Stimulated activated CD4-positive, alpha-beta T cell treated with anti-CD3 and anti-CD28 coated beads, Interleukin-4, amount 100 ng/mL, for 48 hours (primary cell): ENCODE data around the gene MYL9.
"Not testable (repeated sequence)": the region's sequence is repeated elsewhere in the genome, so short reads cannot be mapped to it uniquely, and the experiment has no call there.

ENCODE experiments used
- DNase-seq, 2 donors: peaks; one replicate each; pipeline ENCODE4 v3.0.0-alpha.2; 2020; ENCODE audit warnings: low read depth in 2 of 2

The MYL9 gene

GRCh38 chr20:36541227-36541767 lies at the start of gene MYL9:
TSS of gene MYL9 (plus strand) at chr20:36541519. CDS start at chr20:36544885, 3,366 bp downstream.
- no peak for DNase-seq

GRCh38 chr20:36491901-36492617 lies 49.3 kb upstream of the MYL9 start:
- peak; percentile 25 to 38 for DNase-seq

DNA sequence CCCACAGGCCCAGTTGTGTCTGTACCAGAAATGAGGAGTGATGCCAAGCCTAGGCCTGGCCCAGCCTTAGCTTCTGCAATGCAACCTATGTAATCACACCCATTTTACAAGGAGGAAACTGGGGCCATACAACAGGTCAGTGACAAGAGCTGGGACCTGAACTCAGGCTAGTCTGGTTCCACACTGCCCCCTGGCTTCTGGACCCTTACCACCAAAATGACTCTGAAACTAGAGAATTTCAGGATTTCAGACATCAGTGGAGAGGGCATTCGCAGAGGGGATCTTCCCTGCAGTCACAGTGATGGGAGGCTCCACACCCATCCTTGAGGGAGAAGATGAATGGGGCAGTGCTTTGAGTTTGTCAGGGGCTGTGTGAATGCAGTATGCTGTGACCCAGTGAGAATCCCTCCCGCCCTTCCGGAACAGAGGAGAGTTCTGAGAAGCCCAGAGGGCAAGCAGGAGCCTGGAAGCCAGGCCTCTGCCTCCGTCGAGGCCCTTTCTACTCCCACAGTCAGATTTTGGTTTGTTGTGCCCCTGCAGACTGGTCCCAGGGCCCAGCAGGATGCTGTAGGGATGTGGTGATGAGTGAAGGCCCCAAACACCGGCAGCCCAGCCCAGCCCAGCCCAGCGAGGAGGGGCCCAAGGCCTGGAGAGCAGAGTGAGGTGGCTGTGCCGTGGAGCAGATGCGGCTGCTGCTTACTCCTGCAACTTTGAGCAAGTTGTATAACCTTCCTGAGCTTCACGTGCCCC lies 48.1 kb upstream of the MYL9 start:
- DNase-seq = no peak

GRCh38 chr20:36493801-36494114 lies 47.6 kb upstream of the MYL9 start:
- DNase-seq = no peak

- no peak for DNase-seq
These were observed 44.3 kb upstream of the MYL9 start for GRCh38 chr20:36496707-36497669.

DNA sequence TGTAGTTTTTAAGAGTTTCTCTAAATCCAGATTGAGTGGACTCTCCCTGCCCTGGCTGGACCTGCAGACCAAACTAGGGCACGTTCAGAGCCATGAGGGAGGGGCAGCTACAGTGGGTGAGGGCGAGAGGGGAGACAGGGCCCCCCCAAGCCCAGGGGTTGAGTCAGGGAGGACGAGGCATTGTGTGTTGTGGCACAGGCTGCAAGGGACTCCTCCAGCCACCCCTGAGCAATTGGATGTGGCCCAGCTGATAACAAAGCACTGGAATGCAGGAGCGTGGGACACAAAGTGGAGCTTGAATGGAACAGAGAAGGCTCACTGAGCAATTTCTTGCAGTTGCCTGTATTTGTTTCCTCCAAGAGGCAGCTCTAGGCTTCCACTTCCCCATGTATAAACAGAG lies 43.5 kb upstream of the MYL9 start:
- DNase-seq = no peak

DNA sequence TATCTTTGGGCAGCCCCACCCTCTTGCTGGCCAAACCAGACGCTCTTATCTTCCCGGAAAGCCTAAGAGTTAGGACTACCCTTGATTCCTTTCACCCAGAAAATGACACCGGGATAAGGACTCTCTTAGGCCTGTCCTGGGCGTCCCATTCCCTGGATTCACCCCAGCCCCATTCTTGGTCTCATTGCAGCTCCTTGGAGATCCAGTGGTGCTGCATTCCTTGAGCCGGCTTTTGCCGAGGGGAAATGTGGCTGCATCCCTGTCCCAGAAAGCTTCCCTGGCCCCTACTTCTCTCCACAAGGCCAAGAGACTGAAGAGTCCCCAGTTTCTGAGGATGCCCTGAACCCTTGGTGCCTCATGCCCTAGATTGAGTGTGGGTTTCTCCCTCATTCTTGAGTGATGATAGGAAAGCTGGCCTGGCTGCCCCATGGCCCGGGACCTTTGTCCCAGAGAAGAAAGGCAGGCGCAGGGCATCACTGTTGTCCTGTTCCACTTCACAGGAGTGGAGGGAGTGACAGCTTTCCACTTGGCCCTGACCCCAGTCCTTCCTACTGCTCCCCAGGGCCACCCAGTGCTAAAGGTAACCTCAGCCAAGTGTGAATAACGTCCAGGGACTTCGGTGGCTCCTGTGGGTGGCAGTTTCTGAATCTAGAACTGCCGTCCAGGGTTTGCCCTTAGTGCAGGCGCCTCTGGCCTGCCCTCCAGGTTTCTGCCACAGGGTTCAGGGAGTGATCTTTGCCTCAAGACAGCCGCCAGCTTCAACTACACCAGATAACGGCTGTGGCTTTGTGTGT lies 42.7 kb upstream of the MYL9 start:
- no peak for DNase-seq

GRCh38 chr20:36499211-36499610 lies 42.1 kb upstream of the MYL9 start:
- no peak for DNase-seq

DNA sequence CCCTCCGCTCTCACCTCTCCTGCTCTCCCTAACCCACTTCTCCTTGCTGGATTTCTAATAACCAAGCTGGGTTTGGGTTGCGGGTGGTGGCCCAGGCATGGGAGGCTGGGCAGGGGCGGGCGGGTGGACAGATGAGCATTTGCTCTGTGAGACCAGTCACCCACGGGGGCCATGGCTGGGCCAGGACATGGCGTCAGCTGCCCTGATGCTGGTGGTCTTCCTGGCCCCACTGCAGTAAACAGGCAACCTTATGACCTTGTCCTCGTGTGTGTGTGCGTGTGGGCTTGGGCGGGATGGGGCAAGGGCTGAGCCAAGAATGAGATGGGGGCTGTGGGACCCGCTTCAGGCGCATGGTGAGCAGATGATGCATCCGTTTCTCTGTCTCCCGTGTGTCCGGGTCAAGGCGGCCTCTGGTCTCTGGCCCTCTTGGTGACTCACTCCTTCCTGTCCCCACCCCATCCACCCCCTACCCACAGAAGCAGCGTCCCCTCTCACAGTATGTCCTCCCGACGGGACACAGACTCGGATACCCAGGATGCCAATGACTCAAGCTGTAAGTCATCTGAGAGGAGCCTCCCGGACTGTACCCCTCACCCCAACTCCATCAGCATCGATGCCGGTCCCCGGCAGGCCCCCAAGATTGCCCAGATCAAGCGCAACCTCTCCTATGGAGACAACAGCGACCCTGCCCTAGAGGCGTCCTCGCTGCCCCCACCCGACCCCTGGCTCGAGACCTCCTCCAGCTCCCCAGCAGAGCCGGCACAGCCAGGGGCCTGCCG lies 41.4 kb upstream of the MYL9 start:
- DNase-seq = no peak

DNA sequence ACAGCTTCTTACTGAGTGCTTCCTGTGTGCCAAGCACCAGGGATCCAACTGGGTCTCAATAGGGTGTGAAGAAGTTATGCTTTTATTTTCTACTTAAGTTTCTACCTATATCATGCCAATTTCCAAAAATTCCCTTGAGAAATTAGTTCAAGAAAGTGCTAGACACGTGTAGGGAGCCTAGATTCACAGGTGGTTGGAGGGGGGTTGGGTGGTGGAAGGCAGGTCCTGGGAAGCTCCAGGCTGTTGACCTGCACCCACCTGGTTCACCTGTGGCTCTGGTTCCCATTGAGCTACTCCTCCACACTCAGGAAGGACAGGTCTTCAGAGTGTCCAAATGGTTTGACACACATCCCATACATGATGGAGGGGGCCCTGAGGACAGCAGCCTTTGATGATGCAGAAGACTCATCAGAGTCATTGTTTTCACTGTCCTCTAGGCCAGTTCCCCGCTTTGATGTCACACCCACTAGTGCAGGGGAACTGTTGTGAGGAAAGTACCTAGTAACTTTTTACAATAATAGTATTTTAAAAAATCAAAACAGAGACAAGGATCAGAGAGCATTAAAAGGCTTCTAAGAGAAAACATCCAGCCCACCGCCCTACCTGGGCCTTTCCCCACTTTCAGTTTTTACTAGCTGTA lies 39.8 kb upstream of the MYL9 start:
- no peak for DNase-seq

DNA sequence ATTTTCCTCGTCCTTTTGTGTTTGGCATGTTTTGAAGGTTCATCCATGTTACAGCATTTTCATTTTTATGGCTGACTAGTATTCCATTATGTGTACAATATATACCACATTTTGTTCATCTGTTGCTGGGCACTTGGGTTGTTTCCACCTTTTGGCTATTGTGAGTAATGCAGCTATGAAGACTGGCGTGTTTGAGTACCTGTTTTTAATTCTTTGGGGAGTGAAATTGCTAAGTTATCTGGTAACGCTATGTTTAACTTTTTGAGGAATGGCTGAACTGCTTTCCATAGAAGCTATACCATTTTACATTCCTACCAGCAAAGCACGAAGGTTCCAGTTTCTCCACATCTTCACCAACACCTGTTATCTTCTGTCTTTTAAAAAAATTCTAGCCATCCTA lies 37.0 kb upstream of the MYL9 start:
- DNase-seq = no peak

DNA sequence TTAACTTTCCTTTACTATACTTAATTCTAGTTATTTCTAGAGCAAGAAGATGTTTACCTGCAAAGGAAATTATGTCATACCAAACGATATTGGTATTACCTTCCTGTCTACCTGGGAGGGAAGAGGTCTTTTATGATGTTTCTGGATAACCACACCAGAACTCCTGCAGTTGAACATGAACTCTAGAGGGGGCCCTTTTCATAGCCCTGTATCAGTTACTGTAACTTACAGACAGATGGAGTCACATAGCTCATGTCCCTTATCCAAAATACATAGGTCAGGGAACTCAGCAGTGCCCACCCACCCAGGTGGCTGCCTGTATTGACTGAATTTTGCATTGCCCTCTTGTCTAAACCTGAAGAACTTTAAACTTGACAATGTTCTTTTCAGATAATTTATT lies 35.1 kb upstream of the MYL9 start:
- no peak for DNase-seq

- DNase-seq = no peak
These were observed 33.6 kb upstream of the MYL9 start for GRCh38 chr20:36507746-36508145.

DNA sequence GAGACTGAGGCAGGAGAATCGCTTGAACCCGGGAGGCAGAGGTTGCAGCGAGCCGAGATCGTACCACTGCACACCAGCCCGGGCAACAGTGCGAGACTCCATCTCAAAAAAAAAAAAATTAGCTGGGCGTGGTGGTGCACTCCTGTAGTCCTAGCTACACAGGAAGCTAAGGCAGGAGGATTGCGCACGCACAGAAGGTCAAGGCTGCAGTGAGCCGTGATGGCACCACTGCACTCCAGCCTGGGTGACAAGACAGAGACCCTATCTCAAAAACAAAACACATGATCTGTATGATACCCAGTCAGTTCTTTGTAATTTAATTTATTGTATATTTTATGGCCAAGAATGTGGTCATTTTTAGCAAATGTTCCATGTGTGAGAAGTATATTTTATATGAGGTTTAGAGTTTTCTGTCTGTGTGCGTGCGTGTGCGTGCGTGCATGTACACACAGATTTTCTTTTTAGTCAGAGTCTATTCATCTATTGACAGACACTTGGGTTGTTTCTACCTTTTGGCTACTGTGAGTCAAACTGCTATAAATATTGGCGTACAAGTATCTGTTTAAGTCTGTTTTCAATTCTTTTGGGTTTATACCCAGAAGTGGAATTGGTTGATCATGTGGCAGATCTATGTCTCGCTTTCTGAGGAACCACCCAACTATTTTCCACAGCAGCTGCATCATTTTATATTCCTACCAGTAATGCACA lies 22.2 kb upstream of the MYL9 start:
- DNase-seq = no peak

- no peak for DNase-seq
These were observed 21.4 kb upstream of the MYL9 start for GRCh38 chr20:36519944-36520343.

DNA sequence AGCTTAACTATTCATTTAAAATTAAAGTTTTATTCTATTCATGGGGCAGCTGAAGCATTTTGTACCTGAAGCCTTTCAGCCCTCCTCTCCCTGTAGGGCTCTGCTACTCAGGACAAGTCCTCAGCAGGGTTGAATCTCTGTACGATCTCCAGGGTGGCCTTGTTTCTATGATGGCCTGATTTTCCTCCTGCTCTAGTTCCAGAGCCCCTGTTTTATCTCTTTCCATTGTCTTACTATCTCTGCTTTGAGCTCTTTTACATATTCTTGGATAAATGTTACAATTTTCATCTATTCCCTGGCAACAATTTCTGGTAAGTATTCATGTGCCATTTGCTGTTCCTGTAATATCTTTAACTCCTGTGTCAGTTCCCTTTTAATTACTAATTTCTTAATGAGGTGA lies 19.8 kb upstream of the MYL9 start:
- no peak for DNase-seq

- not testable (repeated sequence) for DNase-seq
These were observed 18.9 kb upstream of the MYL9 start for GRCh38 chr20:36522412-36522811.

GRCh38 chr20:36523341-36523740 lies 18.0 kb upstream of the MYL9 start:
- no peak for DNase-seq

DNA sequence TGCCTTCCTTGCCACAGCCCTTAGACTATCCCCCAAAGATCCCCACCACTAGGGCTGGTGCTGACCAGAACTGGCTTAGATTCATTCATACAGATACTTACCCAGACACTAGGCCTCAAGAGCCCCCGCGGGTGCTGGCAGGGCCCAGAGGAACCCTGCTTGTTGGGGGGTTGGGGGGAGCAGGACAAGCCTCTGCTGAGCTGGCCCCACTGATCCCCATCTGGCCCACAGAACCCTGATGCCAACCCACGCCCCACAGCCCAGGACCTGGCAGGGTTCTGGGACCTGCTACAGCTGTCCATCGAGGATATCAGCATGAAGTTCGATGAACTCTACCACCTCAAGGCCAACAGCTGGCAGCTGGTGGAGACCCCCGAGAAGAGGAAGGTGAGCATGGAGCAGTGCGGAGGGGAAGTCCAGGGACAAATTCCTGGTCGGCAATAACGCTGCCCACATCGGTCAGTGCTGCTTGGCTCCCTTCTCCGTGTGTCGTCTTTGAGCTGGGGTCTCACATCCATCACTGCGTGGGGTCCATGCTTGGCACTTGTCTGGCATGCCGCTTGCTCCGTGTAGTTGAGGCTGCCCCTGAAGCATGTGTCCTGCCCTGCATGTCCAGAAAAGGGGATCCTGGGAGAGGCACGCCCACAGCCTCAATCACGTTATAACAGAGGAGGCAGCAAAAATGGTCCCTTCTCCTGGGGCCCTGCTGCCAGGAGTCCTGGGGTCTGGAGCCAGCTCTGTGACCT lies 15.5 kb upstream of the MYL9 start:
- no peak for DNase-seq
